Ovary (tissue), 9 donors: ENCODE measurements around the gene NACA. TPM values are rescaled to one million over a fixed set of nuclear protein-coding genes. Genes with fewer than 3 reads are reported as not detected.

Source experiments
- DNase-seq, 5 donors: peaks; one replicate each; pipeline ENCODE4 v3.0.0-alpha.2; 2019 to 2020
- H3K27ac ChIP-seq, 2 donors: fragments of 200-600 bp; one replicate each; pipeline versions ENCODE4 v1.5.1 to v1.8.0; 2019 to 2022
- H3K27me3 ChIP-seq: fragments of 200-600 bp; one replicate; pipeline ENCODE4 v1.8.0; 2022
- H3K36me3 ChIP-seq: fragments of 200-600 bp; sonication (generic); one replicate; pipeline ENCODE4 v1.5.1; 2019
- H3K4me1 ChIP-seq: one replicate; pipeline ENCODE4 v1.8.1; 2013; ENCODE audit warnings: mild to moderate bottlenecking, moderate library complexity; ENCODE audit not compliant: insufficient read depth
- H3K4me3 ChIP-seq: fragments of 200-600 bp; sonication (generic); one replicate; pipeline ENCODE4 v1.5.1; 2017
- H3K9me3 ChIP-seq, 2 donors: fragments of 200-600 bp in 1 of 2; sonication (generic) in 1 of 2; one replicate each; pipeline versions ENCODE4 v1.5.1 to v1.8.1; 2013 to 2019; ENCODE audit warnings: mild to moderate bottlenecking in 1 of 2, moderate library complexity in 1 of 2
- CTCF ChIP-seq, 3 donors: fragments of 450-650 bp in 2 of 3; fragments of 200-600 bp in 1 of 3; IDR thresholded peaks; one replicate each; pipeline versions ENCODE4 v1.5.1 to v1.8.0; 2016 to 2022; ENCODE audit warnings: antibody characterized with exemption in 3 of 3, mild to moderate bottlenecking in 1 of 3
- EP300 ChIP-seq: sonication (generic); formaldehyde crosslinking; IDR thresholded peaks from one replicate; pipeline ENCODE4 v1.6.1; 2017; ENCODE audit warnings: antibody characterized with exemption
- POLR2A ChIP-seq: fragments of 450-650 bp; IDR thresholded peaks from one replicate; pipeline ENCODE4 v1.6.1; 2017; ENCODE audit warnings: antibody characterized with exemption, mild to moderate bottlenecking, moderate library complexity
- whole genome bisulfite sequencing, 3 donors: extraction: QIAGEN DNeasy Blood & Tissue Kit in 1 of 3; methylation state at CpG; one replicate each; pipeline versions ENCODE4 v1.1.5 to v1.1.7; 2013 to 2017; 5-methylcytosine and 5-hydroxymethylcytosine counted together
- intact Hi-C, 4 donors: fragments of 100-400 bp; cut with DNase I; formaldehyde crosslinking; loops; one replicate each; pipeline versions ENCODE4 v1.11.0 to v1.15.1; 2022 to 2023
- polyA plus RNA-seq, 2 donors: library from polyadenylated mRNA; stranded (reverse); fragments of 200-250 nt in 1 of 2; fragments of 350-450 nt in 1 of 2; fragmentation: Illumina TruSeq in 1 of 2; extraction: RNeasy Lipid Tissue Mini Kit (QIAGEN cat#74804) in 1 of 2; gene quantifications; one replicate each; pipeline ENCODE4 v1.2.3, GENCODE V29; 2013 to 2014
- total RNA-seq, 7 donors: library from RNA; depleted of rRNA in 2 of 7; stranded (reverse); fragments of >200 nt in 2 of 7; fragmentation: NEBNext Ultra II Directional in 3 of 7; extraction: Animal tissue kit (Norgen Biotek cat#: 25700) in 3 of 7; gene quantifications; one replicate each; pipeline versions ENCODE4 v1.1.0 to v1.2.4, GENCODE V29; 2016 to 2023
- donor health status: DM: no; HTN: no; CAD: no; lungs with moderate emphysema.
- donor health status: DM: no; HTN: no; CAD: no.
- donor health status: Bipolar disorder and iron deficiency.
- donor health status: DM: yes; HTN: yes; CAD: no.
- donor health status: DM: no; HTN: no; CAD: no.
- donor health status: DM: yes; HTN: yes; CAD: no.

NACA gene
- total and polyA plus RNA-seq, 9 donors: 1,240 to 3,183 (median 1,830) TPM

GRCh38 chr12:56719056-56719455 lies 6.0 kb downstream of the NACA start:
- peaks cover 20% of the 10 kb centered on the region for H3K4me1 ChIP-seq
- no peaks in the 10 kb centered on the region for H3K36me3 ChIP-seq

DNA sequence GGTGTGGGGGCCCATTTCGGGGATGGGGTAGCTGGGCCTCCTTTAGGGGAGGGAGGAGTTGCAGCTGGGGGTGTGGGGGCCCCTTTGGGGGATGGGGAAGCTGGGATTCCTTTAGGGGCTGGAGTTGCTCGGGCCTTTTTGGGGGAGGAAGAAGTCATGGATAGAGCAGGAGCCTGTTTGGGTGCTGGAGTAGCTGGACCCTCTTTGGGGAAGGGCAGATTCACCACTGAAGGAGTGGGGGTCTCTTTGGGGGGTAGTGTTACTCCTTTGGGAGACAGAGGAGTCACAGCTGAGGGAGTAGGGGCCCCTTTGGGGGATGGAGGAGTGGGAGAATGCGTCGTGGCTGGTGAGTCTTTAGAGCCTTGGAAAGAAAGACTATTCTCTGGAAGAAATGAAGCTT lies 6.5 kb downstream of the NACA start:
- Histone ChIP-seq H3K4me3 (no peak overlapping the region), H3K4me1 (peaks cover 20% of the 10 kb centered on the region), H3K27me3 (no peaks in the 10 kb centered on the region), H3K36me3 (no peaks in the 10 kb centered on the region), H3K27ac (peak overlapping the region in 1 of 2 donors; percentile 1), H3K9me3 (no peaks in the 10 kb centered on the region)
- 52 to 61% (median 59%) methylated on average over 4 of the region's 4 CpGs for WGBS, 3 donors
- intact Hi-C loops: loop anchor here in 1 of 4 donors (2.0 kb wide), 1 partner anchor 22 kb away; no protein-coding TSS in a partner anchor
- no peak for DNase-seq
- no peak for TF ChIP-seq CTCF (IDR thresholded peaks at IDR 0.05)

More at GRCh38 chr12:56719056-56719455, 6.0 kb downstream of the NACA start:
- H3K27me3 ChIP-seq: no peaks in the 10 kb centered on the region
- H3K27ac ChIP-seq: peak overlapping the region in 1 of 2 donors; percentile 1
- intact Hi-C loops: loop anchor here in 1 of 4 donors (2.0 kb wide), 1 partner anchor 22 kb away; no protein-coding TSS in a partner anchor
- H3K4me3 ChIP-seq: no peak overlapping the region
- H3K9me3 ChIP-seq: no peaks in the 10 kb centered on the region
- peak in 1 of 5 donors; percentile 1 for DNase-seq
- TF ChIP-seq EP300 (no peak), CTCF (IDR thresholded peaks at IDR 0.05) (no peak), POLR2A (no peak)

DNA sequence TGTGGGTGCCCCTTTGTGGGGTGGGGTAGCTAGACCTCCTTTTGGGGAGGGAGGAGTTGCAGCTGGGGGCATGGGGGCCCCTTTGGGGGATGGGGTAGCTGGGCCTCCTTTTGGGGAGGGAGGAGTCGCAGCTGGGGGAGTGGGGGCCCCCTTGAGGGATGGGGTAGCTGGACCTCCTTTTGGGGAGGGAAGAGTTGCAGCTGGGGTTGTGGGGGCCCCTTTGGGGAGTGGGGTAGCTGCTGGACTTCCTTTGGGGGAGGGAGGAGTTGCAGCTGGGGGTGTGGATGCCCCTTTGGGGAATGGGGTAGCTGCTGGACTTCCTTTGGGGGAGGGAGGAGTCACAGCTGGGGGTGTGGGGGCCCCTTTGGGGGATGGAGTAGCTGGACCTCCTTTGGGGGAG lies 7.0 kb downstream of the NACA start:
- no peaks in the 10 kb centered on the region for H3K36me3 ChIP-seq
- H3K27me3 ChIP-seq: no peaks in the 10 kb centered on the region
- 78 to 86% (median 80%) methylated on average over 1 of the region's 1 CpG for WGBS, 3 donors
- no peak overlapping the region for H3K27ac ChIP-seq
- no peak overlapping the region for H3K4me3 ChIP-seq
- DNase-seq: peak in 1 of 5 donors; percentile 18
- H3K9me3 ChIP-seq: no peaks in the 10 kb centered on the region
- peaks cover 20% of the 10 kb centered on the region for H3K4me1 ChIP-seq
- TF ChIP-seq CTCF (IDR thresholded peaks at IDR 0.05) (no peak), EP300 (no peak), POLR2A (no peak)
- intact Hi-C loops: loop anchor here in 1 of 4 donors (2.0 kb wide), 1 partner anchor 21 kb away; no protein-coding TSS in a partner anchor

DNA sequence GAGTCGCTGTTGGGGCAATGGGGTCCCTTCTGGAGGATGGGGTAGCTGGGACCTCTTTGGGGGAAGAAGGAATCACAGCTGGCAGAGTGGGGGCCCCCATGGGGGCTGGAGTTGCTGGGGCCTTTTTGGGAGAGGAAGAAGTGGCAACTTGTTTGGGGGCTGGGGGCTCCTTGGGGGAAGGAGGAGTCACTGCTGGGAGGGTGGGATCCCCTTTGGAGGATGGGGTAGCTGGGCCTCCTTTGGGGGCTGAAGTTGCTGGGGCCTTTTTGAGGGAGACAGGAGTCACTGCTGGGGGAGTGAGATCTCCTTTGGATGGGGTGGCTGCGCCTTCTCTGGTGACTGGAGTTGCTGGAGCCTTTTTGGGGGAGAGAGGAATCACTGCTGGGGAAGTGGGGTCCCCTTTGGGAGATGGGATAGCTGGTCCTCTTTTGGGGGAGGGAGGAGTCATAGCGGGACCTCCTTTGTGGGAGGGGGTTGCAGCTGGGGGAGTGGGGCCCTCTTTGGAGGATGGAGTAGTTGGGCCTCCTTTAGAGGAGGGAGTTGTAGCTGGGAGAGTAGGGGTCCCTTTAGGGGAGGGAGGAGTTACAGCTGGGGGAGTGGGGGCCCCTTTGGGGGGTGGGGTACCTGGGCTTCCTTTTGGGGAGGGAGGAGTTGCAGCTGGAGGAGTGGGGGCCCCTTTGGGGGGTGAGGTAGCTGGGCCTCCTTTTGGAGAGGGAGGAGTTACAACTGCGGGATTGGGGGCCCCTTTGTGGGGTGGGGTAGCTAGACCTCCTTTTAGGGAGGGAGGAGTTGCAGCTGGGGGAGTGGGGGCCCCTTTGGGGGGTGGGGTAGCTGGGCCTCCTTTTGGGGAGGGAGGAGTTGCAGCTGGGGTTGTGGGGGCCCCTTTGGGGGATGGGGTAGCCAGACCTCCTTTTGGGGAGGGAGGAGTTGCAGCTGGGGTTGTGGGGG lies 7.9 kb downstream of the NACA start:
- intact Hi-C loops: no loop called here
- no peak for TF ChIP-seq EP300
- TF ChIP-seq POLR2A: no peak
- peak in 1 of 5 donors; percentile 24 for DNase-seq
- no peaks in the 10 kb centered on the region for H3K36me3 ChIP-seq
- H3K27me3 ChIP-seq: no peaks in the 10 kb centered on the region
- peaks cover 14% of the 10 kb centered on the region for H3K4me1 ChIP-seq
- H3K9me3 ChIP-seq: no peaks in the 10 kb centered on the region
- no peak overlapping the region for H3K27ac ChIP-seq
- H3K4me3 ChIP-seq: no peak overlapping the region
- 72 to 81% (median 75%) methylated on average over 4 of the region's 4 CpGs for WGBS, 3 donors

DNA sequence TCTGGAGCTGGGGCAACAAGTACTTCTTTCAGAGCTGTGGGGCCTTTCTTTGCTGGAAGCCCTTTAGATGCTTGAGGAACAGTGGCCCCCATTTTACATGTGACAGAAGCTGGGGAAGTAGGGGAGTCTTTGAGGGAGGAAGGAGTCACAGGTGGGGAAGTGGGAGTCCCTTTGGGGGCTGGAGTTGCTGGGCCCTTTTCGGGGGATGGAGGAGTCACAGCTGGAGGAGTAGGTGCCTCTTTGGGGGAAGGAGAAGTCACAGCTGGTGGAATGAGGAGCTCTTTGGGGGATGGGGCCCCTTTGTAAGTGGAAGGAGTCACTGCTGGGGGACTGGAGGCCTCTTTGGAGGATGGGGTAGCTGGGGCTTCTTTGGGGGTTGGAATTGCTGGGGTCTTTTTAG lies 8.6 kb downstream of the NACA start:
- WGBS, 3 donors: 49 to 57% (median 52%) methylated on average over 1 of the region's 1 CpG
- Histone ChIP-seq H3K9me3 (no peaks in the 10 kb centered on the region), H3K27ac (no peak overlapping the region), H3K36me3 (no peaks in the 10 kb centered on the region), H3K4me3 (no peak overlapping the region), H3K4me1 (peaks cover 11% of the 10 kb centered on the region), H3K27me3 (no peaks in the 10 kb centered on the region)
- TF ChIP-seq CTCF (IDR thresholded peaks at IDR 0.05) (no peak), EP300 (no peak), POLR2A (no peak)
- intact Hi-C loops: no loop called here
- DNase-seq: peak in 1 of 5 donors; percentile 19
